IPS DF 4.7 (cell line): Measurements from ENCODE around the gene IRAK1.

Source experiments
- DNase-seq: peaks from one replicate; pipeline ENCODE4 v3.0.0-alpha.2; 2013; ENCODE audit warnings: low spot score; ENCODE audit errors: extremely low read depth

IRAK1 gene

DNA sequence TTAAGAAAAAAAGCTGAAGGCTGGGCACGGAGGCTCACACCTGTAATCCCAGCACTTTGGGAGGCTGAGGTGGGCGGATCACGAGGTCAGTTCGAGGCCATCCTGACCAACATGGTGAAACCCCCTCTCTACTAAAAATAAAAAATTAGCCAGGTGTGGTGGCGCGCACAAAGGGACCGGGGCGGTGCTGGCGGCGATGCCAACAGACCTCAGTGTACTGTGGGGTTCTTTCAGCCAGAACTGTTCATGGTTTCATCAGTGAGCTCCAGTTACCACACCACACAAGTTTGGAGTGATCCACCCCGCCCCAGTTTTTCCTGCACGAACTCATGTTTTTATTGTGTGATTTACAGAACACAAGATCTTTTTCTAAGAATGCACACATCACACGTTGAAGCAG lies 21.2 kb upstream of the IRAK1 start:
- no peak for DNase-seq

DNA sequence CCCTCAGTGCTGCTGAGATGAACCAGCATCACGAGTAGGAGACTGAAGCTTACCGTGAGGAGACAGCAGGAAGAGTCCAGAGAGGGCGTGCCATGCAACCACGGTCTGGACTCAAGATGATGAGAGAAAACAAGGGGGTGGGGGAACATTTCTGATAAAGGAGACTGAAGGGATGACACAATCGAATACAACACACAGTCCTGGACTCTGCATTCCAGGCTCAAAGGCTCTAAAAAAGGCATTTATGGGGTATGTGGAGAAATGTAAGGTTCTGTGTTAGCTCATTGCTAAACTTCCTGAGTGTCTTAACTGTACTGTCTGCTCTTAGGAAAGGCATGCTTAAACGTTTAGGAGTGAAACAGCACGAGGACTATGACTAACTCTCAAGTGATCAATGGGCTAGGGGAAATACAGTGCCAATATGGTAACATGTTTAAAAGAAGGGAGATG lies 20.6 kb upstream of the IRAK1 start:
- DNase-seq, result no peak

DNA sequence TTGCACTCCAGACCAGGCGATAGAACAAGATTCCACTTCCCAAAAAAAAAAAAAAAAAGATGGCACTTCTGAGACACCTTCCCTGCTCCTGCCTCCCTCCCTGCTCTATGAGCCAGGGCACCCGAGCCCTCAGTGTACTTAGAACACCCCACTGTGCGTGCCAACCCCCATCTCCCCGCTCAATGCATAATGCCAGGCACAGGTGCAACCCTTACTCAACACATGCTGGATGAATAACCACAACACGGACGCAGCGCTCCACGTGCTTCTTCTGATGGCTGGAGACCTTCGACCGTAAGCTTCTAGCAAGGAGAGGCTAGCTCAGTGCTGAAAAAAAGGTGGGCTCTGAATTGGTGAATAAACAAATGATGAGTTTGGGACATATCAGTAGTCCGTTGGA lies 19.9 kb upstream of the IRAK1 start:
- no peak for DNase-seq

DNA sequence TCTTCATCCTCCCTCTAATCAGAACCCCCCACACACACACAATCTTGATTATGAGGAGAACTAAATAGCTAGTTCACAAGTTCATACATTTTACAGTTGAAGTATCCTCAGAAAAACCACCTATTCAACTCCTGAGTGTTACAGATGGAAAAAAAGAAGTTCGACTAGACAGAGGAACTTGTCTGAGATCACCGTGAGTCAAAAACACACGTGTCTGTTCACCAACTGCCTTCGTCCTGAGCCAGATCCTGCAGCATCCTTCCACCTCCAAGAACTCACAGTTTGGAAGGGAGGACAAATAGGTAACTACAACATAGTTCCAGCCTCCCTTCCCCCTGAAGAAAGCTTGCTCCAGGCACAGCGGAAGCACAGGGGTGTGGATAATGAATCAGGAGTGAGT lies 19.0 kb upstream of the IRAK1 start:
- DNase-seq, result no peak

DNA sequence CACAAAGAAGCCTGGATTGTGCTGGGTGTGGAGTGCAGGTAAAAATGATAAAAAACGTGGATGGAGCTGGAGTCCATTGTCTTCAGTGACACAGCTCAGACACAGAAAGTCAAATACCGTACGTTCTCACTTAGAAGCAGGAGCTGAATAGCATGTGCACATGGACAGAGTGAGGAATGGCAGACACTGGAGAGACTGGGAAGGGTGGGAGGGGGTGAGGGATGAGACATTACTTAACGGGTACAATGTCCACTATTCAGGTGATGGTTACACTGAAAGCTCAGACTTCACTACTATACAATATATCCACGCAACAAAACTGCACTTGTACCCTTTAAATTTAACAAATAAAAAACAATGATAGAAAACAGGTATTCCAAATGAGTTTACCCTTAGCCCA lies 18.1 kb upstream of the IRAK1 start:
- DNase-seq, result no peak

DNA sequence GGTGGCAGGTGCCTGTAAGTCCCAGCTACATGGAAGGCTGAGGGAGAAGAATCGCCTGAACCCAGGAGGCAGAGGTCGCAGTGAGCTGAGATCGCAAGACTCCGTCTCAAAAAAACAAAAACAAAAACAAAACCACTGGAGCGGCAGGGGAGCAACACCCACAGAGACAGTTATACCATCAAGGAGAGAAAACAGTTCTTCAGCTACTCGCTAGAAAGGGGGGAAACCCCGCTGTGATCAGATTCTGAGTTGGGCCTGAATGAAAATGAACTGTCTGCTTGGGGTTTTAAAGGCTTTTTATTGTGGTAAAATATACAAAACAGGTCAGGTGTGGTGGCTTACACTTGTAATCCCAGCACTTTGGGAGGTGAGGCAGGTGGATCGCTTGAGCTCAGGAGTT lies 16.8 kb upstream of the IRAK1 start:
- no peak for DNase-seq

DNA sequence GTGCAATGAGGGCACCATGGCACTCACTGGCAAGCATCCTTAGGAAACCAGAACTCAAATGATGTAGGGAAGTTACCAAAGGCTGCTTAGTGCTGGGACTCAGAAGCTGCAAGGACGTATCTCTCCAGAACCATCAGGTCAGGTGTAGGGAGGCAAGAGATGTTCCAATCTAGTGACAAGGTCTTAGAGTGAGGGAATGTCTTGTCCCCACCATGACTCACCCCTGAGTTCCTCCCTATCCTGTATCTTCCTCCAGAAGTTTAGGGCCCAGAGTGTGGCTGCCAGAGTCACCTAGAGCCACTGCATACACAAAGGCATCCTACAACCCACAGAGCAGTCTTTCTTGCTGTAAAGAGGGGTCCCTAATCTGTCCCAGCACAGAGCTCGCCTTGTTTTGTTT lies 14.1 kb upstream of the IRAK1 start:
- no peak for DNase-seq

GRCh38 chrX:154032653-154033052 lies 13.0 kb upstream of the IRAK1 start:
- DNase-seq, result no peak

GRCh38 chrX:154032160-154032559 lies 12.5 kb upstream of the IRAK1 start:
- DNase-seq, result no peak

DNA sequence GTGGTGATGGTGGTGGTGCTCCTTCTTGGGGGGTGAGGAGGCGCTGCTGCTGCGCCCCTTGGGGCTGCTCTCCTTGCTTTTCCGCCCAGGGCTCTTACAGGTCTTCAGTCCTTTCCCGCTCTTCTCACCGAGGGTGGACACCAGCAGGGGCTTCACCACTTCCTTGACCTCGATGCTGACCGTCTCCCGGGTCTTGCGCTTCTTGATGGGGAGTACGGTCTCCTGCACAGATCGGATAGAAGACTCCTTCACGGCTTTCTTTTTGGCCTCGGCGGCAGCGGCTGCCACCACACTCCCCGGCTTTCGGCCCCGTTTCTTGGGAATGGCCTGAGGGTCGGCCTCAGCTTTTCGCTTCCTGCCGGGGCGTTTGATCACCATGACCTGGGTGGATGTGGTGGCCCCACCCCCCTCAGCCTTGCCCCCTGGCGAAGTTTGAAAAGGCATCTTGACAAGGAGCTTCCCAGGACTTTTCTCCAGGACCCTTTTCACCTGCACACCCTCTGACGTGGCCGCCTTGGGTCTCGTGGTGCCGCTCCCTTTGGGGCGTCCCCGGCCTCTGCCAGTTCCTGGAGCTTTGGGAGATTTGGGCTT lies 11.1 kb upstream of the IRAK1 start:
- no peak for DNase-seq

GRCh38 chrX:154030266-154030665 lies 10.6 kb upstream of the IRAK1 start:
- no peak for DNase-seq

DNA sequence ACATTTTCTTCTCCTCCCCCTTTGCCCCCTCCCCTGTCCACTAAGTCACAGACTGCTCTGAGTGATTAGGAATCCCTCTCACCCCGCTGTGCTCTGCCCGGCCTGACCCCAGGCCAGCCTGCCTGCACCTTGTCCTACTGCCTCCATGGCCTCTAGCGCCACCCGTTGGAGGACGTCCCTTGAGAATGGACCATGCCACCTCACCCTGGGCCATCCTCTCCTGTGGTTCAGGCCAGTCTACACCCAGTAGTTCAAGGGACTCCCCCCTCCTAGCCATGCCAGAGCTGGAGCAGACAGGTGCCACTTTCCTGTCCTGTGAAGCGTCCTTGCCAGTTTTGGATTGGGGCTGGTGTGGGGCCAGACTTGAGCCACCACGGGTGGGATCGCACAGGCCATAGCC lies 9.7 kb upstream of the IRAK1 start:
- DNase-seq, result no peak

DNA sequence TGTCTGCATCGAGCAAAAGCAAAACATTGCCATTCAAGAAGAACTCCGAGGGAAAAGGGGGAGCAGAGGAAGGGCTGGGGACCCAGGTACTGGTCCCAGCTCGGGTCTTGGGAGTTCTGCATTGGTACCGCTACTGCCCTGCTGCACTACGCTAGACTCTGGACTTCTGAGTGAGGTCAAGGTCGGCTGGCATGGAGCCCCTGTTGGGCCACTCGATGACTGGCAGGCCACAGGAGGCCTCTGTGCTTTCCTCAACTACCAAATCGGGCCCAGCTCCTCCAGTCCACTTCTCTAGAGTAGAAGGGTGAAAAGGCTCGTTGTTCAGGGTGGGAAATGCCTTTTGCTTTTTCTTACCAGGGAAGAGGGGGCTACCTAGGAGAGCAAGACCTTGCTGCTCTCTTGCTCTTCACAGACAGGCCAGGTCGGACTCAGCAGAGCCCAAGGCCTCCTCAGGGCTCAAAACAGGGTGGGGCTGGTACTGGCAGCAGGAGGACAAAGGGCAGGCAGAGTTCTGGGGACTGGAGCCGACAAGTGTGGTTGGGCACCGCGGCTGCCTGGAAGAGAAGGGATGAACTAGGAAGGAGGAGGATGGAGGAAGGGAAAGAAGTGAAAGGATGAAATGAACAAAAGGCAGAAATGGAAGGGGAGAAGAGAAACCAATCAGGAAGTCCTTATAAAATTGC lies 8.9 kb upstream of the IRAK1 start:
- no peak for DNase-seq

DNA sequence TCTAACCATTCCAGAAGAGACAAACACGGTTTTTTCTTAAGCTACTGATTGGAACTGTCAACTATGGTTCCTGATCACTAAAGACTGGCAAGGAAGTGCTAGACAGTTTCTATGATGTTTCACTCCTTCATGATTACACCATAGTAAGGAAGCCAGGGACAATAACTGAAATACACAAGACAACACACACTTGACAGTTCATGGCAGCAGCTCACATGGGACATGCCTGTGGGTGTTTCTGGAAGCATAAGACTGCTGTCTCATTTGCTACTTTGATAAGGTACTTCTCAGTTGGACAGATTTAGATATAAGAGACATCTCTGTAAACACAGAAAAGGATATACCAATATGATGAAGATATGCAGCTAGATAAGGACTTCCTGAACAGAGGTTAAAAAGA lies 8.3 kb upstream of the IRAK1 start:
- DNase-seq, result no peak

DNA sequence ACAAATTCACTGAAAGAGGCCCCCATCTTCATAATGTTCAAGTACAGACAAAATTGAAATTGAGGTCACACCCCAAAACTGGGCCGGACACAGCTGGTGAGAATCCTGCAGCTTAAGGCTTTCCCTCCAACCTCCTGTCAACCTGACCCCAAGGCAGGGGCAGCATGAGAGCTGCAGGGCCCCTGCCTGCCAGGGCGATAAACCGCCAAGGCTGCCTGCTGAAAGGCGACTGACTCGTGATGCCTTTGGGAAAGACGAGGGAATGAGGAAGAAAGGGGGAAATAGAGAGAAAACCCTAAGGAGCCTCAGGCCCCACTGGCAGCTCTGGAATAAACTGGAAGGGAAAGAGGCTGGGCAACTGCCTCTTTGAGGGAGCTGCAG lies 7.3 kb upstream of the IRAK1 start:
- DNase-seq, result no peak

DNA sequence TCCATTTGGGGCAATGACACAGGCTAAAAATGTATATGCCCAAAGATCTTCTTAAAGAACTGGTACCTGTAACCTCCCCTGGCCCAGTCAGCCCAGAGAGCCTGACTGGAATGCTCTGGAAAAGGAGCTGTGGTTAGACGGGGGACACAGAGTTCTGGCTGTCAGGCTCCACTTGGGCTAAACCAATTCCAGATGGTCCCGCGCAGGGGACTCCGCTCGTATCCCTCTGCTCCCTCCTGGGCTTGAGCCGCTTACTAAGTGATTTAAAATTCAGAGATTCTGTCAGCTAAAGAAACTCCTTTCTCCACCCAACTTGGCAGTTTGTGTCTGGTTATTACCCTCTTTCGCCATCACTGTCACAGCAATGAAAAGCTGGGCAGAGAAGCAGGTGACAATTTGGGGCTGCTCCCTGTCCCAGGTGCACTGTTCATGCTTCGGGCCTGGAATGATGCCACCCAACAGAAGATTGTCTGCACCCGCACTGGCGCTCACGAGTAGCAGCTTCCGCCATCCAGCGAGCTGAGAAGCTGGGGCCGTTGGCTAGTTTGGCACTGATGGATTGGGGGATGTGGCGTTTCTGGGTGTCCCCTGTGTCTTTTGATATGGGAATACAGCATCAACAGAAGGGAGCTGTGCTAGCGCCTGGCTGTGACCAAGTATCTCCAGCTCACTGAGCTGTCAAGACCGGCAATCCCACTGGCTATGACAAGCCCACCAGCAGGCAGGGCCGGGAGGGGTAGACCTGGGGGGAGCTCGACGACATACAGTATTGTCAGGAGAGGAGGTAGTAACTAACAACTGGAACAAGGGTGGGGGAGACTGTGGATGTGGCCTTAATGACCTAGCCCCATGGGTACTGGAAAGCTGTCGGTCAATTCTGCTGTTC lies 6.7 kb upstream of the IRAK1 start:
- no peak for DNase-seq

- DNase-seq, result no peak
Observed at GRCh38 chrX:154025230-154025629, 5.5 kb upstream of the IRAK1 start.

DNA sequence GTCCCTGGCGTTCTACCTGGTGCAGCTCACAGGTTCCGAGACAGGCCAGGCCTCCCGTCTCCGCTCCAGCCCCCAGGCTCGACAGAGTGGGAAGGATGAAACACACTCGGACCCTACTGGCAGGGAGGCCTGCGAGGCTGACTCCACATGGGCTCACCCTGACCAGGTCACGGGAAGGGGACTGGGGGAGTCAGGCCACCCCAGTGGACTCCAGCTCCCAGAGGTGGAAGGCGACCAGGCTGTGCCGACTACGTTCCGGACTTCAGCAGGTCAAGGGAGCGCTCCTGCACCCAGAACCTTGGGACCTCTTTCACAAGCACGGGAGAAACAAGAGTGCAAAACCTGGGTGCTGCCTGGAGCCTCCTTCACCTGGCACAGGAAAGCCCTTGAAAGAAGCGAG lies 4.6 kb upstream of the IRAK1 start:
- no peak for DNase-seq

GRCh38 chrX:154023276-154024000 lies 3.7 kb upstream of the IRAK1 start:
- no peak for DNase-seq

GRCh38 chrX:154022108-154022507 lies 2.4 kb upstream of the IRAK1 start:
- no peak for DNase-seq

GRCh38 chrX:154021131-154021611 lies 1.5 kb upstream of the IRAK1 start:
- no peak for DNase-seq
